H9 (cell line): ENCODE results near the gene AVL9. TPM values are rescaled to one million over a fixed set of nuclear protein-coding genes. Genes with fewer than 3 reads are reported as not detected.
"Not testable (repeated sequence)": the region's sequence is repeated elsewhere in the genome, so short reads cannot be mapped to it uniquely, and the experiment has no call there.

Source experiments
- DNase-seq: peaks from one replicate; pipeline ENCODE4 v3.0.0-alpha.2; 2017
- H2AFZ ChIP-seq: one replicate; pipeline ENCODE4 v1.6.1; 2013; ENCODE audit warnings: mild to moderate bottlenecking, low read length, control low read depth, moderate library complexity
- H2AK5ac ChIP-seq: 2 replicates; pipeline ENCODE4 v1.6.1; 2013; ENCODE audit warnings: low read length, control low read depth, mixed read lengths; ENCODE audit not compliant: insufficient read length
- H2BK120ac ChIP-seq: one replicate; pipeline ENCODE4 v1.6.1; 2013; ENCODE audit warnings: low read depth, mild to moderate bottlenecking, low read length, control low read depth, inconsistent platforms; ENCODE audit not compliant: poor library complexity, severe bottlenecking
- H2BK12ac ChIP-seq: 2 replicates; pipeline ENCODE4 v1.6.1; 2013; ENCODE audit warnings: low read length, control low read depth, mixed read lengths, low read depth; ENCODE audit not compliant: insufficient read length
- H2BK15ac ChIP-seq: 2 replicates; pipeline ENCODE4 v1.6.1; 2013; ENCODE audit warnings: low read depth, low read length, control low read depth
- H2BK20ac ChIP-seq: one replicate; pipeline ENCODE4 v1.6.1; 2013; ENCODE audit warnings: low read depth, mild to moderate bottlenecking, low read length, control low read depth, inconsistent platforms; ENCODE audit not compliant: poor library complexity, severe bottlenecking
- H2BK5ac ChIP-seq: 2 replicates; pipeline ENCODE4 v1.6.1; 2013; ENCODE audit warnings: low read length, control low read depth, mixed read lengths; ENCODE audit not compliant: insufficient read length
- H3K14ac ChIP-seq: 2 replicates; pipeline ENCODE4 v1.6.1; 2013; ENCODE audit warnings: low read length, control low read depth; ENCODE audit not compliant: insufficient read depth
- H3K18ac ChIP-seq: 2 replicates; pipeline ENCODE4 v1.6.1; 2013; ENCODE audit warnings: low read depth, mild to moderate bottlenecking, mixed read lengths, low read length, control low read depth; ENCODE audit not compliant: insufficient read length
- H3K23ac ChIP-seq: 2 replicates; pipeline ENCODE4 v1.6.1; 2013; ENCODE audit warnings: low read length, control low read depth, mixed read lengths, low read depth; ENCODE audit not compliant: insufficient read length
- H3K23me2 ChIP-seq: 2 replicates; pipeline ENCODE4 v1.6.1; 2013; ENCODE audit warnings: low read depth, mild to moderate bottlenecking, mixed read lengths, low read length, control low read depth; ENCODE audit not compliant: insufficient read length, poor library complexity, severe bottlenecking
- H3K27ac ChIP-seq: 2 replicates; pipeline ENCODE4 v1.5.1; 2013; ENCODE audit warnings: low read length, control low read depth, mixed read lengths, low read depth; ENCODE audit not compliant: insufficient read length
- H3K27me3 ChIP-seq: 2 replicates; pipeline ENCODE4 v1.6.1; 2013; ENCODE audit warnings: low read length, control low read depth, inconsistent platforms; ENCODE audit not compliant: insufficient read depth
- H3K4ac ChIP-seq: 2 replicates; pipeline ENCODE4 v1.6.1; 2013; ENCODE audit warnings: low read depth, mild to moderate bottlenecking, control low read depth, inconsistent platforms, low read length, moderate library complexity
- H3K4me1 ChIP-seq: 2 replicates; pipeline ENCODE4 v1.6.1; 2013; ENCODE audit warnings: low read length, control low read depth, inconsistent platforms; ENCODE audit not compliant: insufficient read depth
- H3K4me2 ChIP-seq: 2 replicates; pipeline ENCODE4 v1.6.1; 2013; ENCODE audit warnings: low read length, control low read depth, mixed read lengths; ENCODE audit not compliant: insufficient read length, insufficient read depth
- H3K56ac ChIP-seq: 2 replicates; pipeline ENCODE4 v1.6.1; 2013; ENCODE audit warnings: low read depth, mild to moderate bottlenecking, mixed read lengths, low read length, control low read depth; ENCODE audit not compliant: insufficient read length
- H3K79me1 ChIP-seq: 2 replicates; pipeline ENCODE4 v1.6.1; 2013; ENCODE audit warnings: low read depth, mild to moderate bottlenecking, moderate library complexity, low read length, control low read depth, inconsistent platforms; ENCODE audit not compliant: insufficient read depth, poor library complexity, severe bottlenecking
- H3K79me2 ChIP-seq: 2 replicates; pipeline ENCODE4 v1.6.1; 2013; ENCODE audit warnings: low read length, control low read depth, inconsistent platforms; ENCODE audit not compliant: insufficient read depth
- H3K9ac ChIP-seq: 2 replicates; pipeline ENCODE4 v1.6.1; 2013; ENCODE audit warnings: low read length, control low read depth, mixed read lengths; ENCODE audit not compliant: insufficient read length; ENCODE audit errors: extremely low read depth
- H3K9me3 ChIP-seq: one replicate; pipeline ENCODE4 v1.6.1; 2013; ENCODE audit warnings: low read depth, low read length, inconsistent platforms; ENCODE audit not compliant: control insufficient read depth
- H3T11ph ChIP-seq: one replicate; pipeline ENCODE4 v1.6.1; 2013; ENCODE audit warnings: mild to moderate bottlenecking, low read length, control low read depth, inconsistent platforms
- H4K20me1 ChIP-seq: one replicate; pipeline ENCODE4 v1.6.1; 2013; ENCODE audit not compliant: control insufficient read depth, insufficient read length, insufficient read depth
- H4K5ac ChIP-seq: 2 replicates; pipeline ENCODE4 v1.6.1; 2013; ENCODE audit warnings: low read depth, mild to moderate bottlenecking, mixed read lengths, low read length, control low read depth; ENCODE audit not compliant: insufficient read length
- H4K8ac ChIP-seq: replicated peaks from 2 replicates; pipeline ENCODE4 v1.6.1; 2013; ENCODE audit warnings: low read length, control low read depth, mixed read lengths, low read depth; ENCODE audit not compliant: insufficient read length
- H4K91ac ChIP-seq: 2 replicates; pipeline ENCODE4 v1.6.1; 2013; ENCODE audit warnings: low read depth, mild to moderate bottlenecking, moderate library complexity, mixed read lengths, low read length, control low read depth; ENCODE audit not compliant: insufficient read length
- H3K27ac Mint-ChIP-seq, 3 experiments: 2 replicates in 2 of 3; 3 replicates in 1 of 3; pipeline ENCODE4 v1.8.0; 2020 to 2021; ENCODE audit warnings: mixed read lengths in 3 of 3, mild to moderate bottlenecking in 1 of 3, moderate library complexity in 1 of 3
- H3K27me3 Mint-ChIP-seq: 2 replicates; pipeline ENCODE4 v1.8.0; 2021; ENCODE audit warnings: low read depth, mild to moderate bottlenecking, moderate library complexity, mixed read lengths
- H3K36me3 Mint-ChIP-seq, 3 experiments: 2 replicates in 2 of 3; 3 replicates in 1 of 3; pipeline ENCODE4 v1.8.0; 2020 to 2021; ENCODE audit warnings: low read depth in 3 of 3, mixed read lengths in 3 of 3; ENCODE audit not compliant: insufficient read depth in 1 of 3
- H3K4me1 Mint-ChIP-seq, 2 experiments: 2 replicates each; pipeline ENCODE4 v1.8.0; 2020; ENCODE audit warnings: mixed read lengths in 2 of 2
- H3K4me3 Mint-ChIP-seq, 2 experiments: 2 replicates in 1 of 2; 3 replicates in 1 of 2; pipeline ENCODE4 v1.8.0; 2020 to 2021; ENCODE audit warnings: mild to moderate bottlenecking in 2 of 2, mixed read lengths in 2 of 2, moderate library complexity in 1 of 2
- H3K9me3 Mint-ChIP-seq, 2 experiments: 2 replicates in 1 of 2; 3 replicates in 1 of 2; pipeline ENCODE4 v1.8.0; 2020; ENCODE audit warnings: mild to moderate bottlenecking in 2 of 2, mixed read lengths in 2 of 2, moderate library complexity in 1 of 2
- WGBS: extraction: QIAGEN DNeasy Blood & Tissue Kit; methylation state at CpG from one replicate; pipeline ENCODE4 v1.1.7; 2013; ENCODE audit warnings: missing lambda C conversion rate, low lambda C conversion rate, mixed read lengths; ENCODE audit not compliant: insufficient read length; ENCODE audit errors: extremely low coverage; 5-methylcytosine and 5-hydroxymethylcytosine counted together
- total RNA-seq: library from RNA; stranded (reverse); gene quantifications from 2 replicates; pipeline ENCODE4 v1.2.1, GENCODE V29; 2021

The AVL9 gene
- total RNA-seq, 1 experiment from 2014 or later = 38.7 TPM

DNA sequence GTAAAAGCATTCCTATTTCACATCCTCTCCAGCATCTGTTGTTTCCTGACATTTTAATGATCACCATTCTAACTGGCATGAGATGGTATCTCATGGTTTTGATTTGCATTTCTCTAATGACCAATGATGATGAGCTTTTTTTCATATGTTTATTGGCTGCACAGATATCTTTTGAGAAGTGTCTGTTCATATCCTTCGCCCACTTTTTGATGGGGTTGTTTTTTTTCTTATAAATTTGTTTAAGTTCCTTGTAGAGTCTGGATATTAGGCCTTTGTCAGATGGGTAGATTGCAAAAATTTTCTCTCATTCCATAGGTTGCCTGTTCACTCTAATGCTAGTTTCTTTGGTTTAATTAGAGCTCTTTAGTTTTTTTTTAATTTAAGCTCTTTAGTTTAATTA lies 4.9 kb downstream of the AVL9 start:
- H3K23ac ChIP-seq, H3K27me3 Mint-ChIP-seq, H3K18ac ChIP-seq, H3K9me3 ChIP-seq, H2BK12ac ChIP-seq, H3K27ac ChIP-seq, H3K4ac ChIP-seq, H3K27me3 ChIP-seq, H3K4me1 ChIP-seq, DNase-seq, H3K9ac ChIP-seq, H2BK120ac ChIP-seq, H3K79me1 ChIP-seq, H3K4me3 Mint-ChIP-seq, H2BK15ac ChIP-seq, H4K5ac ChIP-seq, H2BK5ac ChIP-seq, H3T11ph ChIP-seq, H4K20me1 ChIP-seq, H3K23me2 ChIP-seq, H3K14ac ChIP-seq, H3K4me2 ChIP-seq, H4K91ac ChIP-seq, H3K9me3 Mint-ChIP-seq, H2AK5ac ChIP-seq, H2AFZ ChIP-seq, H3K27ac Mint-ChIP-seq, H4K8ac ChIP-seq, H3K56ac ChIP-seq, H2BK20ac ChIP-seq: not testable (repeated sequence)
- H3K4me1 Mint-ChIP-seq = peaks cover 24 to 34% of the 10 kb centered on the region in 2 experiments
- peaks cover 30% of the 10 kb centered on the region; the same call in 1 of the 2 replicates for H3K79me2 ChIP-seq
- H3K36me3 Mint-ChIP-seq = peaks cover 18 to 30% (median 24%) of the 10 kb centered on the region in 3 experiments
- no CpG with 5 or more reads among the region's 1 CpG for WGBS
